ENCODE results near the gene NUDT22.

The NUDT22 gene

GRCh38 chr11:64255135-64256128 is 29.4 kb downstream of the NUDT22 start:
- no peak for DNase-seq (ENCODE audit: low spot score)

- no peak for DNase-seq (ENCODE audit: low spot score)
Measured at GRCh38 chr11:64256300-64256699, 30.2 kb downstream of the NUDT22 start.

GRCh38 chr11:64258356-64258755 is 32.3 kb downstream of the NUDT22 start:
- DNase-seq (ENCODE audit: low spot score) = no peak

GRCh38 chr11:64258946-64259532 is 33.0 kb downstream of the NUDT22 start:
- DNase-seq (ENCODE audit: low spot score) = no peak

- no peak for DNase-seq (ENCODE audit: low spot score)
Measured at GRCh38 chr11:64259533-64260067, 33.5 kb downstream of the NUDT22 start.

- no peak for DNase-seq (ENCODE audit: low spot score)
Measured at GRCh38 chr11:64260147-64260708, 34.2 kb downstream of the NUDT22 start.

- DNase-seq (ENCODE audit: low spot score) = no peak
Measured at GRCh38 chr11:64261556-64262080, 35.5 kb downstream of the NUDT22 start.

- DNase-seq (ENCODE audit: low spot score) = no peak
Measured at GRCh38 chr11:64262271-64263002, 36.4 kb downstream of the NUDT22 start.

GRCh38 chr11:64263021-64263946 is 37.2 kb downstream of the NUDT22 start:
- no peak for DNase-seq (ENCODE audit: low spot score)

- DNase-seq (ENCODE audit: low spot score) = no peak
Measured at GRCh38 chr11:64263947-64264317, 37.9 kb downstream of the NUDT22 start.

GRCh38 chr11:64264371-64264852 is 38.3 kb downstream of the NUDT22 start:
- no peak for DNase-seq (ENCODE audit: low spot score)

- DNase-seq (ENCODE audit: low spot score) = no peak
Measured at GRCh38 chr11:64265176-64266160, 39.4 kb downstream of the NUDT22 start.

- no peak for DNase-seq (ENCODE audit: low spot score)
Measured at GRCh38 chr11:64266339-64266738, 40.3 kb downstream of the NUDT22 start.

GRCh38 chr11:64267207-64267945 is 41.3 kb downstream of the NUDT22 start:
- no peak for DNase-seq (ENCODE audit: low spot score)

GRCh38 chr11:64268025-64268892 is 42.2 kb downstream of the NUDT22 start:
- DNase-seq (ENCODE audit: low spot score) = peak; percentile 70

- peak; percentile 56 for DNase-seq (ENCODE audit: low spot score)
Measured at GRCh38 chr11:64268893-64269539, 42.9 kb downstream of the NUDT22 start.

Data from hematopoietic multipotent progenitor cell treated with erythropoietin and hydrocortisone succinate and interleukin-3 and kit ligand, for 17 days (in vitro differentiated cells).